Fibroblast of pulmonary artery (primary cell): ENCODE data around the gene BRK1.
"Not testable (repeated sequence)": the region's sequence is repeated elsewhere in the genome, so short reads cannot be mapped to it uniquely, and the experiment has no call there.

ENCODE experiments used
- DNase-seq: peaks from one replicate; pipeline ENCODE4 v3.0.0-alpha.2; 2010; ENCODE audit warnings: low read depth
- H3K4me3 ChIP-seq: replicated peaks from 2 replicates; pipeline ENCODE4 v1.5.1; 2011; ENCODE audit warnings: low read depth, mild to moderate bottlenecking, control low read depth, low read length, moderate library complexity
- TF ChIP-seq, protein P1 (sequence below): IDR thresholded peaks from 2 replicates; pipeline ENCODE4 v1.5.1; 2011; ENCODE audit warnings: mild to moderate bottlenecking, control low read depth, low read length, inconsistent platforms; ENCODE audit errors: missing control alignments

The BRK1 gene

DNA sequence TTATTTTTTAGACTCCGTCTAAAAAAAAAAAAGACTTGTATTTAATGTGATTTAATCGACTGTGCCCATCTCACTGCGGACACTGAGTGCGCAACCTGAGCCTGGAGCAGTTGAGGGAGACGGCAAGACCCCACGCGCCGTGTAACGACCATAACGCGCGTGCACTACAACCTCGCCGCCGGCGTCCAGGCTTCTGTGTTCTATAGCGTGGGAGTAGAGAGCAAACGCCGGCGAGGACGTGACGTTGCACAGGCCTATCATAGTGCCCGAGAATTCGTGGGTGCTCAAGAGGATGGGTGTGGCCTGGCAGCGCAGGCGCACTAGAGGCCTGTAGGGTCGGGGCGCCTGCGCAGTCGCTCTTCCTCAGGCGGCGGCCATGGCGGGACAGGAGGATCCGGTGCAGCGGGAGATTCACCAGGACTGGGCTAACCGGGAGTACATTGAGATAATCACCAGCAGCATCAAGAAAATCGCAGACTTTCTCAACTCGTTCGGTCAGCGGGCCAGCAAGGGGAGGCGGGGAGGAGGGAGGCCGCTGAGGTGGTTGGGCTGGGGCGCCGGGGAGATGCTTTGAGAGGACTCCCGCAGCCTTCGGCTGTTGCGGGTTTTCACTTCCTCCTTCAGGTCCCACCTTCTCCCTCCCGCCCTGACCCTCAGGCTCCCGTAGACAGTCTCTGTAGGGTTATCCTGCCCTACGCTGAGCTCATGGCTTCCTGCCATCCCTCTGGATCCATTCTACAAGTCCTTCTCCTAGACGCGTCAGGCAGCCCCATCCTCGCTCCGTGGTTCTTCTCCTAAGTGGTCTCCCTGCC is at the start of gene BRK1:
Gene BRK1, plus strand, starts transcription at position 350 of the 812 bp plus-strand sequence. Its CDS starts 27 bp downstream, at position 377.
- peak; percentile 98 for DNase-seq
- peak within 1 kb of the TSS; percentile 83 for H3K4me3 ChIP-seq
- TF ChIP-seq, protein P1, sequence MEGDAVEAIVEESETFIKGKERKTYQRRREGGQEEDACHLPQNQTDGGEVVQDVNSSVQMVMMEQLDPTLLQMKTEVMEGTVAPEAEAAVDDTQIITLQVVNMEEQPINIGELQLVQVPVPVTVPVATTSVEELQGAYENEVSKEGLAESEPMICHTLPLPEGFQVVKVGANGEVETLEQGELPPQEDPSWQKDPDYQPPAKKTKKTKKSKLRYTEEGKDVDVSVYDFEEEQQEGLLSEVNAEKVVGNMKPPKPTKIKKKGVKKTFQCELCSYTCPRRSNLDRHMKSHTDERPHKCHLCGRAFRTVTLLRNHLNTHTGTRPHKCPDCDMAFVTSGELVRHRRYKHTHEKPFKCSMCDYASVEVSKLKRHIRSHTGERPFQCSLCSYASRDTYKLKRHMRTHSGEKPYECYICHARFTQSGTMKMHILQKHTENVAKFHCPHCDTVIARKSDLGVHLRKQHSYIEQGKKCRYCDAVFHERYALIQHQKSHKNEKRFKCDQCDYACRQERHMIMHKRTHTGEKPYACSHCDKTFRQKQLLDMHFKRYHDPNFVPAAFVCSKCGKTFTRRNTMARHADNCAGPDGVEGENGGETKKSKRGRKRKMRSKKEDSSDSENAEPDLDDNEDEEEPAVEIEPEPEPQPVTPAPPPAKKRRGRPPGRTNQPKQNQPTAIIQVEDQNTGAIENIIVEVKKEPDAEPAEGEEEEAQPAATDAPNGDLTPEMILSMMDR = no peak

- DNase-seq, H3K4me3 ChIP-seq: not testable (repeated sequence)
Observed at GRCh38 chr3:10070077-10070476, 45.4 kb upstream of the BRK1 start.

GRCh38 chr3:10074666-10075065 is 40.8 kb upstream of the BRK1 start:
- DNase-seq = no peak
- no peak overlapping the region for H3K4me3 ChIP-seq
- TF ChIP-seq, protein P1 = no peak

GRCh38 chr3:10081871-10082270 is 33.6 kb upstream of the BRK1 start:
- TF ChIP-seq, protein P1 = no peak
- H3K4me3 ChIP-seq = no peak overlapping the region
- DNase-seq = no peak

GRCh38 chr3:10085738-10086137 is 29.7 kb upstream of the BRK1 start:
- DNase-seq = no peak

DNA sequence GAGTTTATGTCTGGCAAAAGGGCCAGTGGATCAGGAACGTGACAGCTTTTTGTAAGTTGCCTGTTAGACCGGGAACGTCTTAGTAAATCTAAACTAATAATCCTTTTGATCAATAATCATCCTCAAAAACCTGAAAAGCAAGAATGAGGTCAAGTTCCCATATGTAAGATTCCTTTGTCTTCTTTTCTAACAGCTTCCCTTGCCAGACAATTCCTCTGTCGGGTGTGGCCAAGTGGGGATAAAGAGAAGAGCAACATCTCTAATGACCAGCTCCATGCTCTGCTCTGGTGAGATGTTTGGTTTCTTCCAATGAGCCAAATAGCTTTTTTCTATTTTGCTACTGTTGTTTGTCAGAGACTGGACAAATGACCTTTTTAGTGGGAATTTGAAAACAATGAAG is 27.2 kb upstream of the BRK1 start:
- no peak for DNase-seq
- TF ChIP-seq, protein P1 = no peak
- H3K4me3 ChIP-seq = no peak overlapping the region

More at GRCh38 chr3:10085738-10086137, 29.7 kb upstream of the BRK1 start:
- no peak overlapping the region for H3K4me3 ChIP-seq
- TF ChIP-seq, protein P1 = no peak

DNA sequence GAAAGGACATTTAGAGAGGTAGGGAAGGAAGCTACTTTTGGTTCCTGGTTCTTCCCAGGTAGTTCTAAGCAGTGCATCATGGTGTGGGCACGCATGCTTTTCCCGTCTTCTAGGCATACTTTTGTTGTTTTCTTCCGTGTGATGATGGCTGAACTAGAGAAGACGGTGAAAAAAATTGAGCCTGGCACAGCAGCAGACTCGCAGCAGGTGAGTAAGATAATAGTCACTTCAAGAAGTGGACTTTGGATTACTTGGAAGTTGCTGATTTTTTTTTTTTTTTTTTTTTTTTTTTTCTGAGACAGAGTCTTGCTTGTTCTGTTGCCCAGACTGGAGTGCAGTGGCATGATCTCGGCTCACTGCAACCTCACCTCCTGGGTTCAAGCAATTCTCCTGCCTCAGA is 25.3 kb upstream of the BRK1 start:
- DNase-seq = no peak
- TF ChIP-seq, protein P1 = no peak
- no peak overlapping the region for H3K4me3 ChIP-seq

DNA sequence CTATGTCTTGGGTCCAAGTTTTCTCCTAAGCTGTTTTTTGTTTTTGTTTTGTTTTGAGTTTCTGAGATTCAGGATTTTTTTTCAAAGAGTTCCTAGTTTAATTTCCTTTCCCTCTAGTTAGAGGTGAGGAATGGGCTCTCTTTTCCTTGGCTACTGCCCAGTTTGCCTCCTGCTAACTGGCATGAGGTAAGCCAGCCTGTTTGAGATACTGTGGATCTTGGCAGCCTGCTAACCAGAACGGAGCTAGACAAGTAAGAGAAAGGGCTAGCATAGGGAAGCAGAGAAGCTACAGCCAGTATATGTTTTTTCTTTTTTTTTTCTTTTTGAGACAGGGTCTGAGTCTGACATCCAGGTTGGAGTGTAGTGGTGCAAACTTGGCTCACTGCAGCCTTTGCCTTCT is 24.7 kb upstream of the BRK1 start:
- DNase-seq, H3K4me3 ChIP-seq: not testable (repeated sequence)

GRCh38 chr3:10091387-10091786 is 24.1 kb upstream of the BRK1 start:
- not testable (repeated sequence) for DNase-seq

More at GRCh38 chr3:10091387-10091786, 24.1 kb upstream of the BRK1 start:
- not testable (repeated sequence) for H3K4me3 ChIP-seq
